Hematopoietic multipotent progenitor cell treated with erythropoietin and hydrocortisone succinate and interleukin-3 and kit ligand, for 8 days (in vitro differentiated cells): ENCODE data around the gene TREM2.

Experiments used
- DNase-seq: peaks from one replicate; pipeline ENCODE4 v3.0.0-alpha.2; 2015

TREM2 gene

GRCh38 chr6:41182069-41183034 lies 19.4 kb upstream of the TREM2 start:
- DNase-seq, result peak; percentile 85

GRCh38 chr6:41181566-41181965 lies 18.6 kb upstream of the TREM2 start:
- DNase-seq, result no peak

GRCh38 chr6:41179163-41179562 lies 16.2 kb upstream of the TREM2 start:
- DNase-seq, result no peak

DNA sequence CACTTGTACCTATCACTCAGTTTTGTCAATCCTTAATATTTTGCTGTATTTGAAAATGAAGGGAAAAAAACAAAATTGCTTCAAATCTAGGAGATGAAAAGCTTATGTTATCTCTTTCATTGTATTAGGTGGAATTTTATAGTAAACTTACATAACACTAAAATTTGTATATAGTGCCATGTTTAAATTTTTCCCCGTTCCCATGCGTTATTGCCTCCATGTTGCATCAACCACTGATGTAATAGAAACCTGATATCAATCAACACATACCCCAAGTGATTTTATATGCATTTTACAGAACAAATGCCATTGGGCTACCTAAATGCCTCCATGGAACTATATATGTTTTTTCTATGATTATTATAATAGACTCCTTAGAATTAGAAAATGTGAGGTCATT lies 14.8 kb upstream of the TREM2 start:
- DNase-seq, result no peak

DNA sequence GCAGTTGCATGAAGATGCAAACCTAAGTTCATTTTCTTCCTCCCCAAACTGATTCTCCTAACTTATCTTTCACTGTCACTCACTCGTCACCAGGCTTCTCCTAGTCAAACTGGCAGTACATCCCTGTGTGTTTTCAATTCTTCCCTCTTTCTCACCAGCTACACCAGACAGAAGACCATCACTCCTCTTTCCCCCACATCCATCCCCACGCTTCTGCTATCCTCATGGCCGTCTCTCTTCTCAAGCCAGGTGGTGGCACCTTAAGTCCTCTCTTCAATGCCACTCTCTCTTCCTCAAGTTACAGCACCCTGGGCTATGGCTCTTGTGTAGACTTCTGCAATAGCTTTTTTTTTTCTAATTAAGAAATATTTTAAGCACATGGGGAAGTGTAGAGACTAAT lies 14.4 kb upstream of the TREM2 start:
- no peak for DNase-seq

- no peak for DNase-seq
Observed at GRCh38 chr6:41176189-41176588, 13.3 kb upstream of the TREM2 start.

GRCh38 chr6:41175084-41175483 lies 12.2 kb upstream of the TREM2 start:
- no peak for DNase-seq

DNA sequence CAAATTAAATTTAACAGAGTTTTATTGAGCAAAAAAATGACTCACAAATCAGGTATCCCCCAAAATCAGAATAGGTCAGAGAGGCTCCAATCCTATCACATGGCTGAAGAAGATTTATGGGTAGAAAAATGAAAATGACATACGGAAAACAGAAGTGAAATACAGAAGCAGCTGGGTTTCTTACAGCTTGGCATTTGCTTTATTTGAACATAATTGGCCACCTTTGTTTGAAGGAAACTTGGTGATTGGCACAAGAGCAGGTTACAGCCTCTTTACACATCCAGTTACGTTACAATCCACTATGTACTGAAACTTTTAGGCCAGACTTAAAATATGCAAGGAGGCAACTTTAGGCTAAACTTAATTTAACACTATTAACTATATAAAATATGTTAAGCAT lies 11.7 kb upstream of the TREM2 start:
- DNase-seq, result no peak

DNA sequence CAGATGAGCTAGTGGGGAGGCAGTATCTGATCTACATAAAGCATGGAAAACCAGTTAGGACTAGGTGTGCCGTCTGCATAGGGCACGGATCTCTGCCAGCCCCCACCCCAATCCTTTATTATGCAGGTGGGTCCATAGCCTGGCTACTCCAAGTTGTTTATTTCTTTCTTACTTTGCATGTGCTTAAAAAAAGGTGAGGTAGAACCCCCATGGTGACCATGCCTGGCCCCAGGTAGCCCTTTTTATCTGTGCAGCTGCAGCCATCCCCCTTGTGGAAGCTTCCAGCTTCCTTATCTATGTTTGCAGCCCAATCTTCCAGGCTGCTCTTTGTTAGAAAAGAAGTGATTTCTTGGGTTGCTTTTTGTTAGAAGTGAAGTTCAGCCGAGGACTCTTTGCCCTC lies 9.0 kb upstream of the TREM2 start:
- DNase-seq, result no peak

GRCh38 chr6:41170547-41171160 lies 7.7 kb upstream of the TREM2 start:
- no peak for DNase-seq

GRCh38 chr6:41167173-41167963 lies 4.5 kb upstream of the TREM2 start:
- peak; percentile 24 for DNase-seq

DNA sequence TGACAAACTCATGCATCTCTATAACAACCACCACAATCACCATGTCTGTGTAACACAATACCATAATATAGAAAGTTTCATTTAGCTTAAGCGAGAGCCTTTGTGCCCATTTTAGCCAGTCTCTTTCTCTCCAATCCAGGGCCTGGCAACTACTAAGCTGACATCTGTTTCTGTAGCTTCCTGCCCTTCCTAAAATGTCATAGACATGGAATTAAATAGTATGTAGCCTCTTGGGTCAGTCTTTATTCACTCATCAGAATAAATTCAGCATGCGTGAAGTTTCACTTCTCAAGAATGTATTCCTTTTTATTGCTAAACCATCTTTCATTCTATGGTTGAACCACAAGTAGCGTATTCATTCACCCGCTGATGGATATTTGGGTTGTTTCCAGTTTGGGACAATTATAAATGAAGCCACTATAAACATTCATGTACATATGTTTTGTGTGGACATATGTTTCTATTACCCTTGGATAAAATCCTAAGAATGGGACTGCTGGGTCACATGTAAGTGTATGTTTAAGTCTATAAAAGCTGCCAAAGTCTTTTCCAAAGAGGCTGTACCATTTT lies 1.7 kb upstream of the TREM2 start:
- DNase-seq, result no peak

- no peak for DNase-seq
Observed at GRCh38 chr6:41163419-41163717, 452 bp upstream of the TREM2 start.

GRCh38 chr6:41161851-41162552 lies 914 bp downstream of the TREM2 start:
- no peak for DNase-seq

GRCh38 chr6:41161380-41161779 lies 1.5 kb downstream of the TREM2 start:
- DNase-seq, result no peak

DNA sequence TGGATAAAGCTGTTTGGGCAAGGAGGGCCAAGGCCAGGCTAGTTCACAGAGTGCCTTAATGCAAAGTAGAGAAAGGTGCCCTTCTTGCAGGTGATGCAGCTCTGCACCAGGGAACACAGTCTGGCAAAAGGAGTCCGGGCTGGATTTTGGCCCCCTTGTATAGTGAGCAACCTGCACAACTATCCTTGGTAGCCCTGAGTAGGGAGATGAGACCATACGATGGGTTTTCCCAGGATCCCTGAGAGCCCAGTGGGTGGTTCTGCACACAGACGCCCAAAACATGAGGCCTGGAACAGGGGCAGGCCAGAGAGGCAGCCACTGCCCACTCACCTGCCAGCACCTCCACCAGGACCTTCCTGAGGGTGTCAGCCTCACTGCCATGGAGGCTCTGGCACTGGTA lies 2.0 kb downstream of the TREM2 start:
- DNase-seq, result no peak

DNA sequence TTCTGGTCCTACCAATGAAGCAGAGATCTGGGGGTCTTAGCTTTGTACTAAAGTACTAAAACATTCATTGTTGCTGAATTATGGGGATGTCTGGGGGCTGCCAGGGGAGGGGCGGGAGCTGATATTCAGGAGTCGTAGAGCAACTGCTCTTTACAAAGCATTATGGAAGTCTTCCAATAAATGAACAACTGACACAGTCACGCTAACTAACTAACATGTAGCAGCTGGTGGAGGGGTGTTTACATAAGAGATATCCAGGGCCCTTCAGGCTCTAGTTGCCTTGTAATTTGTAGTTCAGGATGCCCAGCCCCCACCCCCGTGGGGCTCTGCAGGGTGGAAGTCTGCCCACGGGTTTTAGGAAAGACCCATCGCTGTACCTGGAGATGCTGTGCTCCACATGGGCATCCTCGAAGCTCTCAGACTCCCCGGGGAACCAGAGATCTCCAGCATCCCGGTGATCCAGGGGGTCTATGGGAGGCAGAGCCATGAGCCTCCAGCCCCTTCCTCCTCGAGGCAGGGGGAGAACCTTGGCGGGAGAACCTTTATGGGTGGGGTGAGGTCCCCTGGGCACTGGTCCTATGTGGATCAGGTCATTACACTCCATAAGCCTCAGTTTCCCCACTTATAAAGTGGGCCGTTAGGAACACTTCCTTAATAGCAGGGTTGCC lies 3.4 kb downstream of the TREM2 start:
- DNase-seq, result no peak

DNA sequence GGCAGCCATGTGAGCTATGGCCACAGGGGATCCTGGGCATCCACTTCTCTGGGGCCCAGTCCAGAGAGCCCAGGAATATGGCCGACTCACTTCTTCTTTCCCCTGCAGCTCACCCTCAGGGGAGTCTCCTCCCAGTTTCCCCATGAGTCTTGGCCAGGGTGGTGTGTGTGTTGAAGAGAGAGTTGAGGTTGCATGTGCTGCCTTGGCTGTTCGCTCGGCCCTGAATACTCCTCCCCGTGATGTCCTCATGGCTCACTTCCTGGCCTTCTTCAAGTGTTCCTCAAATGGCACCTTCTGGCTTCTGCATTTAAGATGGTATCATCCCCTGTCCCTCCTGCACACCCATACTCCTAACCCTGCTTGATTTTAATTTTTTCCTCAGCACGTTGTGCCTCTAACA lies 5.6 kb downstream of the TREM2 start:
- DNase-seq, result no peak

DNA sequence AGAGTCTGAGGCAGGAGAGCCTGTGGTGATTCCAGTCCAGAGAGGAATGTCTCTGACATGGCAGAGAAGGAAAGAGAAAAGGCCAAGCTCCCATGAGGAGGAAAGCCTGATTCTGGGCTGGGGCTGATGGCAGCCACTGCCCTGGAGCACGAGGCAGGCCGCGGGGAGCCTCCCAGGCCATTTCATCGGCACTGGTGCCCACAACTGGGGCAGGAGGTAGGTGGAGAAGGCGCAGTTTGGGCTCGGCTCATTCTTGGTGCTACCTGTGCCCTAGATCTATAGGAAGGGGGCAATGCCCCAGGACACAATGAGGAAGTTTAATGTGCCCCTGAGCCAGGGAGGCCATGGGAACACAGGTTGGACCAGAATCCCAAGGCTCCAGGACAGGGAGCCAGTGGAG lies 6.1 kb downstream of the TREM2 start:
- DNase-seq, result no peak

DNA sequence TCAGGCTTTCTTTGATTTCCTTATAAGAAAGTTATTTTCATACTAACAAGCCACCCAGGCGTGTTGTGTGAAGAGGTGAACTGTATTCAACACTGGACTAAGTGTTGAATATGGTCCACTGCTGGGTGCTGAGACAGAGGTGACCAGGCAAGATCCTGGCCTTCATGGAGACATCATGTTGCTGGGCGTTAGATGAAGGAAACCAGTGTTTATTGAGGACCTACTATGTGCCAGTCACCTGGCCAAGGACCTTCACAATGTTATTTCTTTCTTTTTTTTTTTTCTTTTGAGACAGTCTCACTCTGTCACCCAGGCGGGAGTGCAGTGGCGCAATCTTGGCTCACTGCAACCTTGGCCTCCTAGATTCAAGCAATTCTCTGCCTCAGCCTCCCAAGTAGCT lies 6.9 kb downstream of the TREM2 start:
- no peak for DNase-seq

DNA sequence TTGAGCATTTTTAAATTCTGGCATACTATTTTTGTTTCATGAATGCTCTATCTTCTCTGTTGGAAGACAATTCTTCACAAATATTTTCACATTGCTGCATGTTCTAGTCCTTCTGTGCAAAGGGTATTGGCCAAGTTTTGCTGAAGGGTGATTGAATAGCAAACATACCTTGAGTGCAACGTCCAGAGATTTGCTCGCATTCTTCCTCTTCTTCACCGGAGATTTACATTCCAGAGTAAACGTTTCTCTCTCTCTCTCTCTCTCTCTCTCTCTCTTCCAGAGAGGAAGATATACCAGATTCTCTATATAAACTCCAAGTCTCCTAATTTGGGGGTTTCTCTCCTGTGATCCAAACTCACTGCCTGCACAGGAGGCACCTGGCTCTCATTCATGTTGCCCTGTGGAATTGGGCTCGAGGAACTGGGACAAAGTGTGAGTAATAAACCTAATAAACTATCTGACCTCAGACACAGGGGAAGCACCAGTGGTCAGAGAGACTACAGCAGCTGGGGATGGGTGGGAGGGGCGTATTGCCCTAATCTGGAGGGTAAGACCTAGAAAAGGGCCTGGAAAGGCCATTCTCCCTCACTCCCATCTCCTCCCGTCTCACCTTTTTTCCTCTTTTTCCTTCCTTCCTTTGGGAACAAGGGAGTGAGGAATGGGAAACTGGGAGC lies 7.6 kb downstream of the TREM2 start:
- no peak for DNase-seq
